GM21360 (cell line): ENCODE measurements around the gene KCTD1.
"Not testable (repeated sequence)": the region's sequence is repeated elsewhere in the genome, so short reads cannot be mapped to it uniquely, and the experiment has no call there.

ENCODE experiments used
- ATAC-seq: cut with Tn5 transposase; IDR thresholded peaks from one replicate; pipeline ENCODE4 v1.9.1; 2021; ENCODE audit warnings: mild to moderate bottlenecking, moderate library complexity; ENCODE audit not compliant: unreplicated experiment

KCTD1 gene

GRCh38 chr18:26459884-26460283, 88.5 kb downstream of the KCTD1 start:
- ATAC-seq: no peak

GRCh38 chr18:26459340-26459739, 89.0 kb downstream of the KCTD1 start:
- no peak for ATAC-seq

- ATAC-seq: peak; percentile 64
Measured at GRCh38 chr18:26458526-26459232, 89.7 kb downstream of the KCTD1 start.

- no peak for ATAC-seq
Measured at GRCh38 chr18:26457611-26458353, 90.6 kb downstream of the KCTD1 start.

GRCh38 chr18:26457195-26457594, 91.2 kb downstream of the KCTD1 start:
- no peak for ATAC-seq

GRCh38 chr18:26456070-26456491, 92.3 kb downstream of the KCTD1 start:
- ATAC-seq: no peak

- no peak for ATAC-seq
Measured at GRCh38 chr18:26455639-26456038, 92.7 kb downstream of the KCTD1 start.

GRCh38 chr18:26454616-26455015, 93.7 kb downstream of the KCTD1 start:
- no peak for ATAC-seq

- ATAC-seq: no peak
Measured at GRCh38 chr18:26454192-26454591, 94.2 kb downstream of the KCTD1 start.

- no peak for ATAC-seq
Measured at GRCh38 chr18:26453386-26453901, 94.9 kb downstream of the KCTD1 start.

GRCh38 chr18:26450989-26451682, 97.2 kb downstream of the KCTD1 start:
- ATAC-seq: no peak

- ATAC-seq: no peak
Measured at GRCh38 chr18:26448714-26449159, 99.6 kb downstream of the KCTD1 start.

GRCh38 chr18:26443853-26444252, 104.5 kb downstream of the KCTD1 start:
- no peak for ATAC-seq

- no peak for ATAC-seq
Measured at GRCh38 chr18:26442126-26442525, 106.2 kb downstream of the KCTD1 start.

- no peak for ATAC-seq
Measured at GRCh38 chr18:26440644-26441043, 107.7 kb downstream of the KCTD1 start.

- ATAC-seq: no peak
Measured at GRCh38 chr18:26439537-26439936, 108.8 kb downstream of the KCTD1 start.

- ATAC-seq: peak; percentile 99
Measured at GRCh38 chr18:26438980-26439379, 109.4 kb downstream of the KCTD1 start.

- not testable (repeated sequence) for ATAC-seq
Measured at GRCh38 chr18:26437634-26438033, 110.7 kb downstream of the KCTD1 start.

- ATAC-seq: no peak
Measured at GRCh38 chr18:26436176-26437051, 111.9 kb downstream of the KCTD1 start.

GRCh38 chr18:26435415-26436095, 112.8 kb downstream of the KCTD1 start:
- ATAC-seq: no peak
